Esophagus squamous epithelium (tissue), 4 donors: ENCODE results near the gene ANKAR.

Experiments used
- POLR2A ChIP-seq, 4 donors: fragments of 450-650 bp; IDR thresholded peaks; one replicate each; pipeline ENCODE4 v1.6.1; 2017; ENCODE audit warnings: antibody characterized with exemption in 4 of 4, mild to moderate bottlenecking in 4 of 4, moderate library complexity in 3 of 4
- TF ChIP-seq, protein P1 (sequence below), 6 experiments: fragments of 450-650 bp in 4 of 6; fragments of 200-600 bp in 2 of 6; sonication (generic) in 2 of 6; IDR thresholded peaks; one replicate each; pipeline ENCODE4 v1.5.1; 2016 to 2019; ENCODE audit warnings: antibody characterized with exemption in 6 of 6, mild to moderate bottlenecking in 4 of 6, moderate library complexity in 4 of 6

GRCh38 chr2:189635353-189635752 is 39.1 kb upstream of the ANKAR start:
- TF ChIP-seq POLR2A (IDR thresholded peaks at IDR 0.05) = no peak
- TF ChIP-seq, protein P1, sequence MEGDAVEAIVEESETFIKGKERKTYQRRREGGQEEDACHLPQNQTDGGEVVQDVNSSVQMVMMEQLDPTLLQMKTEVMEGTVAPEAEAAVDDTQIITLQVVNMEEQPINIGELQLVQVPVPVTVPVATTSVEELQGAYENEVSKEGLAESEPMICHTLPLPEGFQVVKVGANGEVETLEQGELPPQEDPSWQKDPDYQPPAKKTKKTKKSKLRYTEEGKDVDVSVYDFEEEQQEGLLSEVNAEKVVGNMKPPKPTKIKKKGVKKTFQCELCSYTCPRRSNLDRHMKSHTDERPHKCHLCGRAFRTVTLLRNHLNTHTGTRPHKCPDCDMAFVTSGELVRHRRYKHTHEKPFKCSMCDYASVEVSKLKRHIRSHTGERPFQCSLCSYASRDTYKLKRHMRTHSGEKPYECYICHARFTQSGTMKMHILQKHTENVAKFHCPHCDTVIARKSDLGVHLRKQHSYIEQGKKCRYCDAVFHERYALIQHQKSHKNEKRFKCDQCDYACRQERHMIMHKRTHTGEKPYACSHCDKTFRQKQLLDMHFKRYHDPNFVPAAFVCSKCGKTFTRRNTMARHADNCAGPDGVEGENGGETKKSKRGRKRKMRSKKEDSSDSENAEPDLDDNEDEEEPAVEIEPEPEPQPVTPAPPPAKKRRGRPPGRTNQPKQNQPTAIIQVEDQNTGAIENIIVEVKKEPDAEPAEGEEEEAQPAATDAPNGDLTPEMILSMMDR (IDR thresholded peaks at IDR 0.05) = no peak
